H1 (cell line): ENCODE measurements around the gene MAST2.

Experiments
- CEBPB ChIP-seq: IDR thresholded peaks from 2 replicates; pipeline ENCODE4 v1.6.1; 2012; ENCODE audit warnings: low read depth, low read length
- CREB1 ChIP-seq: IDR thresholded peaks from 2 replicates; pipeline ENCODE4 v1.6.1; 2012; ENCODE audit warnings: inconsistent platforms
- CTCF ChIP-seq, 3 experiments: IDR thresholded peaks; 1 replicate in 2 of 3; 2 replicates in 1 of 3; pipeline versions ENCODE4 v1.5.1 to v1.6.1; 2011; ENCODE audit warnings: low read length in 3 of 3, mild to moderate bottlenecking in 3 of 3, inconsistent platforms in 2 of 3, low read depth in 1 of 3, moderate library complexity in 1 of 3; ENCODE audit not compliant: insufficient read depth in 1 of 3; ENCODE audit errors: control extremely low read depth in 1 of 3
- EZH2 ChIP-seq: fragments of 200-600 bp; sonication (generic); IDR thresholded peaks from 2 replicates; pipeline ENCODE4 v1.7.1; 2012; ENCODE audit warnings: low read depth, mild to moderate bottlenecking, moderate library complexity, low read length, inconsistent platforms; ENCODE audit not compliant: severe bottlenecking
- HDAC6 ChIP-seq: IDR thresholded peaks from one replicate; pipeline ENCODE4 v1.7.1; 2012; ENCODE audit warnings: low read depth, mild to moderate bottlenecking, inconsistent platforms, low read length, moderate library complexity
- POLR2A ChIP-seq, 2 experiments: IDR thresholded peaks; 1 replicate in 1 of 2; 2 replicates in 1 of 2; pipeline ENCODE4 v1.6.1; 2011; ENCODE audit warnings: low read depth in 2 of 2, low read length in 2 of 2, mild to moderate bottlenecking in 2 of 2; ENCODE audit errors: control extremely low read depth in 1 of 2
- POLR2AphosphoS5 ChIP-seq: IDR thresholded peaks from 2 replicates; pipeline ENCODE4 v1.6.1; 2011; ENCODE audit warnings: low read depth, low read length
- RXRA ChIP-seq: IDR thresholded peaks from 2 replicates; pipeline ENCODE4 v1.6.1; 2011; ENCODE audit warnings: low read depth, mild to moderate bottlenecking, low read length, moderate library complexity; ENCODE audit not compliant: insufficient read depth
- TF ChIP-seq, protein P1 (sequence below): IDR thresholded peaks from 2 replicates; pipeline ENCODE4 v1.6.1; 2012; ENCODE audit warnings: inconsistent platforms

GRCh38 chr1:45926330-45926729 lies 122.9 kb downstream of the MAST2 start:
- TF ChIP-seq EZH2 (no peak), CREB1 (no peak), RXRA (no peak), POLR2A (IDR thresholded peaks at IDR 0.05; ENCODE audit: control extremely low read depth in 1 of 2, low read depth in 2 of 2, low read length in 2 of 2) (no peak), CTCF (IDR thresholded peaks at IDR 0.05; ENCODE audit: control extremely low read depth in 1 of 3, insufficient read depth in 1 of 3, low read depth in 1 of 3, low read length in 3 of 3) (no peak), HDAC6 (no peak), CEBPB (no peak), POLR2AphosphoS5 (no peak)
- TF ChIP-seq, protein P1, sequence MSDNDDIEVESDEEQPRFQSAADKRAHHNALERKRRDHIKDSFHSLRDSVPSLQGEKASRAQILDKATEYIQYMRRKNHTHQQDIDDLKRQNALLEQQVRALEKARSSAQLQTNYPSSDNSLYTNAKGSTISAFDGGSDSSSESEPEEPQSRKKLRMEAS, result no peak
